Erythroblast (primary cell): ENCODE results near the gene LY86.

Experiments
- DNase-seq, 2 experiments: peaks; one replicate each; lab custom pipeline; 2025; lab: John Stamatoyannopoulos, UW
- GATA1 ChIP-seq: IDR thresholded peaks from 2 replicates; pipeline ENCODE4 v1.6.1; 2011; ENCODE audit warnings: low read depth, mild to moderate bottlenecking, control low read depth, low read length, moderate library complexity
- POLR2A ChIP-seq: IDR thresholded peaks from 2 replicates; pipeline ENCODE4 v1.6.1; 2011; ENCODE audit warnings: mild to moderate bottlenecking, low read length

Gene LY86

DNA sequence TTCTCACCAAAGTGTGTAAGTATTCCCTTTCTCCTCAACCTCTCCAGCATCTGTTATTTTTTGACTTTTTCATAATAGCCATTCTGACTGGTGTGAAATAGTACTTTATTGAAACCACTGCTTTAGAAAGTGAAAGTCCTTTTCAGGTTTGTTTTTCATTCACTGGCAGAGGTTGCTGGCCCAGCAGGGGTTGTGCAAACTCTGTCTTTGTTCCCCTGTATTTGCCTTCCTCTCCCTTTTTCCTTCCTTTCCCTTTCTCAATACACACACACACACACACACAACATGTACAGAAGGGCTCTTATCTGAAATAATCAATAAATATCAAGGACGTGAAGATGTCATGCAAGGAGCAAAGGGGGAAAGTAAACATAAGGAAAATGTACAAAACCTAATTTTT, 99.8 kb downstream of the LY86 start:
- TF ChIP-seq GATA1 (no peak), POLR2A (no peak)
- no peak for DNase-seq

DNA sequence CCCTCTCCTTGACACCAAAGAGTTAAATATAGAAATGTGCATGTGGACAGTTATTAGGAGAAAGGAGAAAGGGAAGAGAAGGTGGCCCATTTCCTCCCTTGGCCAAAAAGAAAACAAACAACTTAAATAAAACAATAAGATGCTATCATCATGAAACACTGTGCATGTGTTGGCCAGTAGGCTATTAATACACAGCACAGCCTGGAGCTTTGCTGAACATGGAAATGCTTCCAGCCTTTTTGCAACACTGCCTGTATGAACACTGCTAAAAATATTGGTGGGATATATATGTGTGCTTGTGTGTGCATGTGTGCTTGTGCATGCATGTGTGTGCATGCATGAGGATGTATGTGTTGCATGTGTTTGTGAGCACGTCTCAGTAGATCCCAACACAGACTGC, 100.4 kb downstream of the LY86 start:
- DNase-seq, result no peak
- no peak for TF ChIP-seq POLR2A
- no peak for TF ChIP-seq GATA1

- TF ChIP-seq POLR2A (no peak), GATA1 (no peak)
- DNase-seq, result peak; percentile 59 to 65
These were observed 101.1 kb downstream of the LY86 start for GRCh38 chr6:6689400-6690143.

DNA sequence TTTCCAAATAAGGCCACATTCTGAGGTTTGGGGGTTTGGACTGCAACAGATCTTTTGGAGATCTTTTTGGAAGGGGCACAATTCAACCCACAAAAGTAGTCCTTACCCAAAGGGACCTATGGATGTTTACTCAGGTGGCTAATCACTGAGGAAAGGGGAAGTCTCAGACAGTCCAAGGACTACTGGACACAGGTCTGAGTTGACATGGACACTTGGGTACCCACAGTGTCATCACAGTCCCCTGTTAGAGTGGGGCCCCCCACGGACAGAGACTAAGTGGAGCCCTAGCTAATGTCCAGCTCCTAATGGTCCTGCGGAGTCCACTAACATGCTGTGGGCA, 101.6 kb downstream of the LY86 start:
- TF ChIP-seq GATA1 (no peak), POLR2A (no peak)
- DNase-seq, result no peak

GRCh38 chr6:6694368-6694780, 105.9 kb downstream of the LY86 start:
- DNase-seq, result peak in 1 of 2 experiments; percentile 33
- TF ChIP-seq POLR2A, result no peak

- peak; percentile 58 for TF ChIP-seq POLR2A
- TF ChIP-seq GATA1, result no peak
- DNase-seq, result peak; percentile 62 to 74
These were observed 106.5 kb downstream of the LY86 start for GRCh38 chr6:6694825-6695624.

DNA sequence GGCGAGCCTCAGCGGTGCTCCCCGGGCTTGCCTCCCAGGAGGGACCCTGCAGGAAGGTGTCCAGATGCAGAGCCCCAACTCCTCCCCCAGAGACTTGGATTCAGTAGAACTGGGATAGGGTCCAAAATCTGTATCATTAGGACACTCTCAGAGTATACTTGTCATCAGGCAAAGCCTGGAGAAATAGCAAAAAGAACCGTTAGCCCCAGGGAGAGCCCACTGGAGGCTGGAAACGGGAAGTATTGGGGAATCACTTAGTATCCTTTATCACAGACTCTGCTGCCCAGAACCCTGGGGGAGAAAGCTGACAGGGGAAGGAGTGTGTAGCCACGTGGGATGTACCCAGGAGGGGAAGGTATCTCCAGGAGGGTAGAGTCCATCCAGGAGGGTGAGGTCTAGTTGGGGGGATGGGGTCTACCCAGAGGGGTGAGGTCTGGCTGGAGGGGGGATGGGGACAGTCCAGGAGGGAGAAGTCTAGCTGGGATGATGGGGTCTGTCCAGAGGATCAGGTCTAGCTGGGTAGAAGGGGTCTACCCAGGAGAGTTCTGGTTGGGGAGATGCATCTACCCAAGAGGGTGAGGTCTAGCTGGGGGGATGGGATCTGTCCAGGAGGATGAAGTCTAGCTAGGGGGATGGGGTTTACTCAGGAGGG, 107.2 kb downstream of the LY86 start:
- TF ChIP-seq GATA1 (no peak), POLR2A (no peak)
- no peak for DNase-seq

DNA sequence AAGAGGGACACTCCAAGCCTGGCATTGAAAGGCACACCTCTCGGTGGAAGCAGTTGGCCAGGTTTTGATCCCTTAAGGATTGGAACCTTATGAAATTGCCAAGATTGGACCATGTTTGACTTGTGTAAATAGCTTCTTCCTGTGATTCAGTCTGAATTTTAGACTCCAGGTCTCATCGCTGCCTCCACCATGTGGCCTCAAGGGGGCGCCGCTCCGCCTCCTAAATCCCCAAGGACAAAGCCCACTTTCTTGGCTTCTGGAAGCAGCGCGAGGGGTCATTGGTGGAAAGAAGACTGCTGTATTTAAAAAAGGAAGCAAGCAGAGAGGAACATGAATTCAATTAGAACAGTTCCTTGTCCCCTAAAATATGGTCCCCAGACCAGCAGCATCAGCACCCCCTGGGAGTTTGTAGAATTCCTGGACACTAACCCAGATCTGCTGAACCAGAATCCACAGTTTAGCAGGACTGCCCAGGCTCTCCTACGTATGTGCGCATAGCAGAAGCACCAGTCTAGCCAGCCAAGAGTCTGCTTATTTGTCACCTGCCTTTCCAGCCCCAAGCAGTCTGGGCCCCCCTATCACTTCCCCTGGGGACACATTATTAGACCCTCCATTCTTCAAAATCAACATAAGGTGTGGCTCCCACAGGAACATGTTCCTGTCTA, 108.5 kb downstream of the LY86 start:
- DNase-seq, result peak; percentile 84 to 87
- TF ChIP-seq GATA1 (no peak), POLR2A (no peak)

GRCh38 chr6:6697620-6698019, 109.1 kb downstream of the LY86 start:
- DNase-seq, result no peak

GRCh38 chr6:6699741-6700367, 111.3 kb downstream of the LY86 start:
- peak; percentile 95 for DNase-seq
- TF ChIP-seq GATA1, result no peak
- peak; percentile 73 for TF ChIP-seq POLR2A

More at GRCh38 chr6:6697620-6698019, 109.1 kb downstream of the LY86 start:
- TF ChIP-seq POLR2A, result no peak
- no peak for TF ChIP-seq GATA1

DNA sequence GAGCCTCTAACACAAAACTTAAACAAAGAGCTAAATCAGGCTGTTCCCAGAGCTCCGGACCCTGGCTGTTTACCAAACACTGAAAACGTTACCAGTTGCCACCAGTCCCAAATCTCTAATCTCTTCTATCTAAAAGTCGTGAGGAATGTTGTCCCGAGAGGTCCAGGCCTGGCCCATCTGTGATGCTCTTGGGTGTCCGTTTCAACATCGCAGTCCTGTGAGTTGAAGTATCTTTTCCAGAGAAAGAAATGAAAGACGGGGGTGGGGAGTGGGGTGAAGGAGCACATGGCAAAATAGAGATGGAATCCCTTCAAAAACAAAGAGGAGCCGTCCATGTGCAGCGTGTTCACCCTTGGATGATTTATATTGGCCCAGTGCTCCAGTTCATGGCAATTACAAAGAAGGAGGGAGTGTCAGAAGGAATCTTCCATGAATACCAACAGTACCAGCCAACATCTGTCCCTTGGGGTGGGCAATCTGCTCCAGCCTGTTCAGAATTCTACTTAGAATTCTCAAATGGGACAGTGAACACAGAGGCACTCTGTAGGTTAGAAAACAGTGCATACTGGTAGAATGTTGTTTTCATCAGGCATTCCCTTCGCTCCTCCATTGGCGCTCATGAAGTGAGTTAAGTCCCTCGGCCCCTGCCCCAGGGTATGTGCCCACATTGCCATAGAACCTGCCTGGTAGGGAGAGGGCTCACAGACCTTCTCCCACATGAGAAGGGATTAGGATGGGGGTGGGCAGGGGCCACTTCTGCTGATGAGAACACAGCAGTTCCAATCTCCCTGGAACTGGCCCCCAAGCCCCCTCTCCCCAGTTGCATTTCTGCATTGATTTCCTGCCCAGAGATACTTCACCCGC, 112.1 kb downstream of the LY86 start:
- no peak for DNase-seq
- TF ChIP-seq GATA1 (no peak), POLR2A (peak; percentile 36)

- peak; percentile 79 for TF ChIP-seq POLR2A
- no peak for TF ChIP-seq GATA1
- peak; percentile 92 to 96 for DNase-seq
These were observed 113.3 kb downstream of the LY86 start for GRCh38 chr6:6701864-6702263.

DNA sequence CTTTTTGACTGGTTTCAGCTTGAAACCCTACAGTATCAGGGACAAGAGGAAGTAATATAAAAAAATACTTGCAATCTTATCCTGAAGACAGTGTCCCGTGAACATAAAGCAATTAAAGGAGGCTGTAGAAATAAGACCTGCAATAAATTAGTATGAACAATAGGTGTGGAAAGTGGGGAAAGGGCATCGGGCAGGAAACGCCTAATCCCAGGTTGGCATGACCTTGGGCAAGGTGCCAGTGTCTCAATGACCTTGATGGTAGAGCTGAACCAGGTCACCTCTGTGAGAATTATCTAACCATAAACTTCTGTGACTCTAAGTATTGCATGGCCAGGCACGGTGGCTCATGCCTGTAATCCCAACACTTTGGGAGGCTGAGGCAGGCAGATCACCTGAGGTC, 115.2 kb downstream of the LY86 start:
- peak in 1 of 2 experiments; percentile 34 for DNase-seq
- TF ChIP-seq GATA1 (no peak), POLR2A (no peak)
